ENCODE measurements around the gene LAMA2.

Gene LAMA2

DNA sequence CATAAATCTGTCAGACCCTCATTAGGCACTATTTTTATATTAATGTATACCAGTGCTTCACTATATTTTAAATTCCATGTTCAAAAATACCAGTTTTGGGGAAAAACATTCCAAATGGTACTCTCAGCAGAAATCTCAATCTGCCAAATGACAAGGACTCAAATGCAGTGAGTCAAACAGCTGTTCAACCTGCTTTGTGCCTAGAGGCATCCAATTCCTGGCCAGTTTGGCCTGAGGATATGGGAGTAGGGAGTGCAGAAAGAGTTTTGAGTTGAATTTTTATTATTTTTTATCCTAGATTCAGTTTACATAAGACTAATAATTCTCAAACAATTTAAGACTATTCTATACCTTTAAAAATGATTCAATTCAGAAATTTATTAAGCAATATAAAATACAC, 216.8 kb downstream of the LAMA2 start:
- no peaks in the 10 kb centered on the region for H3K36me3 Mint-ChIP-seq (ENCODE audit: low read depth)
- H3K4me1 Mint-ChIP-seq (ENCODE audit: low read depth): no peaks in the 10 kb centered on the region
- no peaks in the 10 kb centered on the region for H3K9me3 Mint-ChIP-seq
- H3K27ac Mint-ChIP-seq: no peak overlapping the region
- DNase-seq: no peak
- peaks cover 3% of the 10 kb centered on the region for H3K27me3 Mint-ChIP-seq
- H3K4me3 Mint-ChIP-seq: no peak overlapping the region

GRCh38 chr6:129100164-129100563, 217.2 kb downstream of the LAMA2 start:
- no peak overlapping the region for H3K4me3 Mint-ChIP-seq
- no peaks in the 10 kb centered on the region for H3K4me1 Mint-ChIP-seq (ENCODE audit: low read depth)
- no peak for DNase-seq
- H3K27me3 Mint-ChIP-seq: peaks cover 3% of the 10 kb centered on the region
- H3K27ac Mint-ChIP-seq: no peak overlapping the region
- H3K9me3 Mint-ChIP-seq: no peaks in the 10 kb centered on the region
- H3K36me3 Mint-ChIP-seq (ENCODE audit: low read depth): no peaks in the 10 kb centered on the region

GRCh38 chr6:129102741-129103140, 219.8 kb downstream of the LAMA2 start:
- H3K27me3 Mint-ChIP-seq: peaks cover 11% of the 10 kb centered on the region
- DNase-seq: no peak
- H3K4me3 Mint-ChIP-seq: no peak overlapping the region
- no peak overlapping the region for H3K27ac Mint-ChIP-seq
- H3K9me3 Mint-ChIP-seq: no peaks in the 10 kb centered on the region
- no peaks in the 10 kb centered on the region for H3K4me1 Mint-ChIP-seq (ENCODE audit: low read depth)
- H3K36me3 Mint-ChIP-seq (ENCODE audit: low read depth): no peaks in the 10 kb centered on the region

GRCh38 chr6:129104131-129104530, 221.2 kb downstream of the LAMA2 start:
- H3K9me3 Mint-ChIP-seq: no peaks in the 10 kb centered on the region
- H3K27me3 Mint-ChIP-seq: peaks cover 14% of the 10 kb centered on the region
- H3K27ac Mint-ChIP-seq: no peak overlapping the region
- no peaks in the 10 kb centered on the region for H3K36me3 Mint-ChIP-seq (ENCODE audit: low read depth)
- H3K4me3 Mint-ChIP-seq: no peak overlapping the region
- no peaks in the 10 kb centered on the region for H3K4me1 Mint-ChIP-seq (ENCODE audit: low read depth)
- no peak for DNase-seq

DNA sequence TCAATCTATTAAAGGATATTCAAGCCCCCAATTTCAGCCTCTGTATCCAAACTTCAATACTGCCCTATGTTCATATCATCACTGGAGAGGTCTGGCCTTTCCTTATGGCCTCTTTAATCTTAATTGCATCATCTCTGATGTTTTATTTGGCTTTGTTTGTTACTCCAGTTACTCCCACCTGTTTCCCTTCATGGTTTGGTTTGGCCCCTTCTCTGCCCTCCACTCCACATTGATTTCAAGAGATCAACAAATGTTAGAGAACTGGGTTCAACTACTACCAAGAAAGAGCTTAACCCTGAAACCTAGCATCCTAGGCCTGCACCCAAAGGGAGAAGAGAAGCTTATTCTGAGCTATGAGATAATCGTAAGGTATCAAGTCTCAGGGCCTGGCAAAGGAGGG, 221.6 kb downstream of the LAMA2 start:
- no peaks in the 10 kb centered on the region for H3K9me3 Mint-ChIP-seq
- DNase-seq: no peak
- no peaks in the 10 kb centered on the region for H3K4me1 Mint-ChIP-seq (ENCODE audit: low read depth)
- no peak overlapping the region for H3K27ac Mint-ChIP-seq
- H3K27me3 Mint-ChIP-seq: peaks cover 15% of the 10 kb centered on the region
- no peak overlapping the region for H3K4me3 Mint-ChIP-seq
- no peaks in the 10 kb centered on the region for H3K36me3 Mint-ChIP-seq (ENCODE audit: low read depth)

DNA sequence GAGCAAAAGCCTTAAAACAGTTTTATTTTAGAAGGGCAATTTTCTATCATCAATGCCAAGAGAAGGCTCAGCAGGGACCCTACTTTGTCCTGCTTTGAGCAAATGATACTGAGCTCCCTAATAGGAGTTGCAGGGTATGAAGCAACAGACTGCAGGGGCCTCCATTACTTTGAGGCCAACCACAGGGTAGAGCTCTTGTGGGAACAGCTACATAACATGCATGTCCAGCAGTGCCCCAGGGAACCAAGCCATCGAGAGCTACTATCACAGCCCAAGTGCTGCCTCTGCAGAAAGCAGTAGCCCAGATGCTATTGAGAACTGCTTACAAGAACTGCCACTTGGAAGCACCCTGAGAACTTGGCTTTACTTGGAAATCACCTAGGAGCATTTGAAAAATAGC, 222.1 kb downstream of the LAMA2 start:
- no peak overlapping the region for H3K27ac Mint-ChIP-seq
- H3K36me3 Mint-ChIP-seq (ENCODE audit: low read depth): no peaks in the 10 kb centered on the region
- DNase-seq: no peak
- no peak overlapping the region for H3K4me3 Mint-ChIP-seq
- H3K4me1 Mint-ChIP-seq (ENCODE audit: low read depth): no peaks in the 10 kb centered on the region
- peaks cover 15% of the 10 kb centered on the region for H3K27me3 Mint-ChIP-seq
- no peaks in the 10 kb centered on the region for H3K9me3 Mint-ChIP-seq

DNA sequence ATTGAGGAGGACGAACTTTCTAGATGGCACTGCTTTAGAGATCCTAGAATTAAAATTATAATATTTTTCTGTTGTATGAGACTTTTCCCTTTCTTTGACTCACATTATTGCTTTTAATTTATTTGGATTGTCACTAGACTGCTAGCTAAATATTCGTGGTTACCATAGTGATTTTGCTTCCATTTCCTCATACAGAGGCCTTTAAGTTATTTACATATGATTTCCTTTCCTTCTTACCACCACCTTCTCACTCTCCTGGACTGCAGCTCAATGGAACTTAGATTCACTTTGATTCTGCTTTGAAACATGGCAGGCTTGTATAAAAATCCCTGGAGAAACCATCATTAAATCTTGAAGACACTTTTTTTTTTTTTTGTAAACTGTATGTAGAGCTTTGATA, 222.9 kb downstream of the LAMA2 start:
- Mint-ChIP-seq H3K4me1 (ENCODE audit: low read depth) (no peaks in the 10 kb centered on the region), H3K9me3 (no peaks in the 10 kb centered on the region), H3K4me3 (no peak overlapping the region), H3K27ac (no peak overlapping the region), H3K27me3 (peaks cover 15% of the 10 kb centered on the region), H3K36me3 (ENCODE audit: low read depth) (no peaks in the 10 kb centered on the region)
- no peak for DNase-seq

DNA sequence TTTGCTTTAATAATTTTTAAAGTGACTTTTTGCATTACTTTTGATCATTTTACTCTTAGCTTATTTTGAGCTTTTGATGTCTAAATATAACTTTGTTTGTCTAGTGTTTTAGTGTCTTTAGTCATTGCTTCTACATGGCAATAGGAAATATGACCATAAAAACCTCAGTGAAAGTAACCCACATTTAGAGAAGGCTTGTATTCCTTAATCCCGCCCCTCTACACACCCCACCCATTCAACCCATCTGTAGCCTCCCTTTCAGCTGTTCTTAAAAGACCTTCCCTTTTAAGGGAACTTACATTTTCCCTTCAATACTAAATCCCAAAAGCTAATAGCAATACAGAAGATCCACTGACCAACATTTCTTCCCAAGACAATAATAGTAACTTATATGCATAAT, 225.4 kb downstream of the LAMA2 start:
- H3K27ac Mint-ChIP-seq: no peak overlapping the region
- no peaks in the 10 kb centered on the region for H3K36me3 Mint-ChIP-seq (ENCODE audit: low read depth)
- no peak overlapping the region for H3K4me3 Mint-ChIP-seq
- DNase-seq: no peak
- no peaks in the 10 kb centered on the region for H3K9me3 Mint-ChIP-seq
- H3K27me3 Mint-ChIP-seq: peaks cover 15% of the 10 kb centered on the region
- H3K4me1 Mint-ChIP-seq (ENCODE audit: low read depth): no peaks in the 10 kb centered on the region

GRCh38 chr6:129110690-129111343, 227.9 kb downstream of the LAMA2 start:
- Mint-ChIP-seq H3K9me3 (no peaks in the 10 kb centered on the region), H3K36me3 (ENCODE audit: low read depth) (no peaks in the 10 kb centered on the region), H3K27me3 (peaks cover 12% of the 10 kb centered on the region), H3K4me1 (ENCODE audit: low read depth) (no peaks in the 10 kb centered on the region), H3K4me3 (no peak overlapping the region), H3K27ac (no peak overlapping the region)
- DNase-seq: no peak

DNA sequence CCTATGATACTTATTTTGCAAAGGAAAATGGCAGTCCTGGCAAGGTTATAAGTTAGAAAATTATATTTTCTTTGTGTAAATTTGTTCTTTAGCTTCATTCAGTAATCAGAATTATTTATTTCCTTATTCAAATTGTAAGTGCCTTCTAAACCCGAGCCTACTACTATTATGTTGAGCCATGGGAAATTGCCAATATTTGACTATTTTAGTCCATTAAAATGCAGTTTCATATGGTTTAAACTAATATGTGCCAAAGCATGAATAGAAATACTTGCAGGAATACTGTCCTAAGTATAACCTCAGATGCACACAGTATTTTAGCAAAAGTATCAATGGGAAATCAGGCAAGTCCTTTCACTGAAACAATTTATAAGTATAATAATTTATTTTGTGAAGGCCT, 228.4 kb downstream of the LAMA2 start:
- H3K4me3 Mint-ChIP-seq: no peak overlapping the region
- H3K9me3 Mint-ChIP-seq: no peaks in the 10 kb centered on the region
- H3K27me3 Mint-ChIP-seq: peaks cover 12% of the 10 kb centered on the region
- H3K36me3 Mint-ChIP-seq (ENCODE audit: low read depth): no peaks in the 10 kb centered on the region
- no peak overlapping the region for H3K27ac Mint-ChIP-seq
- H3K4me1 Mint-ChIP-seq (ENCODE audit: low read depth): no peaks in the 10 kb centered on the region
- DNase-seq: no peak

DNA sequence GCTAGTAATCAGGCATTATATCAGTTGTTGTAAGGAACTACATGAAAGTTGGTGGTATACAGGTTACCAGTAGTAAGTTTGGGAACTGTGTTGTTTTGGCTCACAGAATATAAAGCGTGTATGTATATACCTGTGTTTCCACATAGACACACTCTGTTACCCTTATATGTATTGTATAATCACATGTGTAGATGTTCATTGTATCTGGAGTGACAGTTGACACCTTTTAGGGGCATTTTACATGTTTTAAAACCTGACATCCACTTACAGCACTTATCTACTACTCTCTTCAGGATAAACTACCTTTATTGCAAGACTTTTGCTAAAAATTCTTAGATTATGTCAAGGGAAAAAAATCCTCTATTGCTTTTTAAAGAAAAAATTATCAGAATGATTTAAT, 228.9 kb downstream of the LAMA2 start:
- H3K4me1 Mint-ChIP-seq (ENCODE audit: low read depth): no peaks in the 10 kb centered on the region
- H3K36me3 Mint-ChIP-seq (ENCODE audit: low read depth): no peaks in the 10 kb centered on the region
- H3K9me3 Mint-ChIP-seq: no peaks in the 10 kb centered on the region
- H3K27me3 Mint-ChIP-seq: peaks cover 11% of the 10 kb centered on the region
- no peak for DNase-seq
- no peak overlapping the region for H3K27ac Mint-ChIP-seq
- H3K4me3 Mint-ChIP-seq: no peak overlapping the region

- no peaks in the 10 kb centered on the region for H3K9me3 Mint-ChIP-seq
- no peak overlapping the region for H3K4me3 Mint-ChIP-seq
- H3K27me3 Mint-ChIP-seq: peaks cover 4% of the 10 kb centered on the region
- DNase-seq: no peak
- H3K4me1 Mint-ChIP-seq (ENCODE audit: low read depth): no peaks in the 10 kb centered on the region
- no peaks in the 10 kb centered on the region for H3K36me3 Mint-ChIP-seq (ENCODE audit: low read depth)
- H3K27ac Mint-ChIP-seq: no peak overlapping the region
Measured at GRCh38 chr6:129112591-129112990, 229.7 kb downstream of the LAMA2 start.

DNA sequence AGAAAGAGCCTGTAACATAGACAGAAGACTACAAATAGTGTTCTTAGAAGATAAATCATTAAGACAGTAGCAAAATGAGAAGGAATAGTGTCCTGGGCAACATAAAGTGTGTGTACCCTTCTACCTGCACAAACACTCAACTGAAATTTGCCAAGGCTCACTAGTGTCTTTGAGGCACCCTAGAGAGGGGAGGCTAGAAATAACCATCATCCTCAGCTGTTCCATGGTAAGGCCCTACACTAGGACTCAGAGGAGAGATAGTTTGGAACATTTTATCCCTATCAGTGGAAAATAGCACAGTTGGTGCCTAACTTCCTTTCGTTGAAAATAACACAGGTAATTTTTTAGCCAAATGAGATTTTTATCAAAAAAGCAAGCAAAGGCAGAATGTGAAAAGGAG, 230.7 kb downstream of the LAMA2 start:
- no peaks in the 10 kb centered on the region for H3K4me1 Mint-ChIP-seq (ENCODE audit: low read depth)
- H3K4me3 Mint-ChIP-seq: no peak overlapping the region
- no peak overlapping the region for H3K27ac Mint-ChIP-seq
- no peak for DNase-seq
- peaks cover 4% of the 10 kb centered on the region for H3K27me3 Mint-ChIP-seq
- H3K36me3 Mint-ChIP-seq (ENCODE audit: low read depth): no peaks in the 10 kb centered on the region
- H3K9me3 Mint-ChIP-seq: no peaks in the 10 kb centered on the region

DNA sequence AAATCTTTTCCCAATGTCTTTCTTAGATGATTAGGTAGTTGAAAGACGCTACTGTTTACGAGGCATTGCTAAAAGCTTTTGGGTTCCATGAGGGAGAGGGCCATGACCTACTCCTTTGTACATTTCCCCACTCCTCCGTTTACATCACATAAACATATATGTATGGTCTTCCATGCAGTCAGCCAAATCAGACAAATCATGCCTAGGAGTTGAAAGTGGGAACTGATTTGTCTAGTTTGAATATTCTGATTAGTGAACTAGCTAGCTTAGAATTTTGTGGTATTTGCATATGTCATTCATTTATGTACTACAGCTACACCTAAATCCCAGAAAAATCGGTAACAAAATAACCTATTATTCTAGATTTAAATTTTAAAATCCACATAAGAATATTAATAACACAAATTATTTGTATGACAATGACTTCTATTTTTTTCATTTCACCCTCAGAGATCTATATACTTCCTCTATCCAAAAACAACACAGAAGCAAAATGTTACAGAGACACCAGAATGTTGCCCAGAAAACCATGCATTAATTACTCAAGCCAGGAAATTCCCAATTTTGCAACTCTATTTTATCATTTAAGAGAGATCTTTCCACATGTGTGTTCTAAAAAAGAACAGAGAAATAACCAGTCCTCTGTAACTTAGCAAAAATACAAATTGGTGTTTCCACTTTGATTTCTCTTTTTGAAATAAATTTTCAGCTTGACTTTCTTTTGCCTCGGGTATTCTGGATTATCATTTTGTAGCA, 231.9 kb downstream of the LAMA2 start:
- DNase-seq: no peak
- no peaks in the 10 kb centered on the region for H3K4me1 Mint-ChIP-seq (ENCODE audit: low read depth)

GRCh38 chr6:129115471-129115870, 232.5 kb downstream of the LAMA2 start:
- H3K36me3 Mint-ChIP-seq (ENCODE audit: low read depth): no peaks in the 10 kb centered on the region
- no peak overlapping the region for H3K4me3 Mint-ChIP-seq
- H3K27ac Mint-ChIP-seq: no peak overlapping the region
- no peak for DNase-seq
- H3K27me3 Mint-ChIP-seq: no peaks in the 10 kb centered on the region
- H3K4me1 Mint-ChIP-seq (ENCODE audit: low read depth): no peaks in the 10 kb centered on the region
- no peaks in the 10 kb centered on the region for H3K9me3 Mint-ChIP-seq

More for the DNA sequence above, 231.9 kb downstream of the LAMA2 start:
- no peaks in the 10 kb centered on the region for H3K27me3 Mint-ChIP-seq
- H3K4me3 Mint-ChIP-seq: no peak overlapping the region
- no peak overlapping the region for H3K27ac Mint-ChIP-seq
- H3K36me3 Mint-ChIP-seq (ENCODE audit: low read depth): no peaks in the 10 kb centered on the region
- no peaks in the 10 kb centered on the region for H3K9me3 Mint-ChIP-seq

All from activated T-cell treated with anti-CD3 and anti-CD28 coated beads, Interleukin-2, amount 50 U/mL, for 24 hours (primary cell).